Inferior parietal cortex (tissue), 1 donor: ENCODE measurements around the gene SCEL.

Experiments used
- DNase-seq: peaks from one replicate; pipeline ENCODE4 v3.0.0-alpha.2; 2016; ENCODE audit errors: extremely low spot score

Gene SCEL

GRCh38 chr13:77521194-77521593 lies 14.3 kb upstream of the SCEL start:
- DNase-seq: no peak

DNA sequence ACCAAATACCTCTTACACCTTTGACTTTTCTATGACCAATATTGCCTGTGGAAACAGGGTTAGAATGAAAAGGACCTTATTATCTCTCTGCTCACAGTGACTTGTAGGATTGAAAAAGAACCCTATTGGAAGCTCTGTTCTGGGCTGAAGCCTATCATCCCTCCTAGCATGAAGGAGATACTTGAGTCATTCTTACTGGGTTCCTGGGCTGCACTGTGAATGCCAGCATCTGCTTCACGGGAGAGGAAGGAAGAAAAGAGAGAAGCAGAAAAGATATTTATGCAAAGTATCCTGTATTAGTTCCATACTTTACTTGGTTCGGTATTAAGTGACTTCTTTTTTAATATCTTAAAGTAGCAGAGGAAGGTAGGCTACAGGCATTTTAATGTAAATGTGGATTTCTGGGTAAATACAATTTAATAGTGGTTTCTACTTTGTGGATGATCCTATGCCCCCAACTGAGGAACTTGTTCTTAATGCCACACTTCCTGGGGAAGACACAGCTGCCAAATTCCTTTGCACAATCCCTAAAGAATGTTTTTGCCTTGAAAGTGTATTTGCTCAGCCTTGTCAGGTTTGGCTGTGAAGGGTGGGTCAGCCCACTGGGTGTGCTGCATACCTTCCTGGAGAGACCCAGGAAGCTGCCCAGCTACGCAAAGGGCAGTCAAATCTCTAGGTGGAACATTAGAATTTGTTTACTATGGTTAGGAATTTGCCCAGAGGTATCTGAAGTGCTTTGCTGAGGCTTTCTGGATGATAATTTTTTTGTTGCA lies 13.7 kb upstream of the SCEL start:
- no peak for DNase-seq

DNA sequence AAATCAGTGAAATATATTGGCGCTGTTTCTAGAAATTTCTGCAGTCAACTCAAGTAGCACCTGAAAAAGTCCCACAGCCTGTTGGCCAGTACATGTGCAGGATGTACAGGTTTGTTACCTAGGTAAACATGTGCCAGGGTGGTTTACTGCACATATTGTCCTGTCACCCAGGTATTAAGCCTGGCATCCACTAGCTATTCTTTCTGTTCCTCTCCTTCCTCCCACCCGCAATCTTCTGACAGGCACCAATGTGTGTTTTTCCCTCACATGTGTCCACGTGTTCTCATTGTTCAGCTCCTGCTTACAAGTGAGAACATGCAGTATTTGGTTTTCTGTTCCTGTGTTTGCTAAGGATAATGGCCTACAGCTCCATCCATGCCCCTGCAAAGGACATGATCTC lies 13.1 kb upstream of the SCEL start:
- no peak for DNase-seq

DNA sequence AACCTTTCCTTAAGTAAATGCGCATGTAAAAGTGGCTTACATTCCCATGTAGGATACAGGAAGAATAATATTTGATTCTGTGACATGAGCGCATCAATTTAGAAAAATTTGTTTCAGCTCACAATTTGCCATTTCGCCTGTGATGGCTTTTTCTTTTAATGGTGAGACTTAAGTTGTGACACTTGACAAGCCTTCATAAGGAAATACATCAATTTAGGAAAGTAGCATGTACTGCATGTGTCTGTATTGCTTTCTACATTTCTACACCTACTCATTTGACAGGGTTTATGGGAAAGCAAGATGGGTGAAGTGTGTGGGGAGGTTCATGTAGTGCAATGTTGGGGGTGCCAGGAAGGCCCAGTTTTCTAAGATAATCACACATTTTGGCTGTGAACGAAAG lies 12.1 kb upstream of the SCEL start:
- no peak for DNase-seq

GRCh38 chr13:77523834-77524728 lies 11.4 kb upstream of the SCEL start:
- DNase-seq: no peak

GRCh38 chr13:77528414-77528813 lies 7.1 kb upstream of the SCEL start:
- DNase-seq: no peak

DNA sequence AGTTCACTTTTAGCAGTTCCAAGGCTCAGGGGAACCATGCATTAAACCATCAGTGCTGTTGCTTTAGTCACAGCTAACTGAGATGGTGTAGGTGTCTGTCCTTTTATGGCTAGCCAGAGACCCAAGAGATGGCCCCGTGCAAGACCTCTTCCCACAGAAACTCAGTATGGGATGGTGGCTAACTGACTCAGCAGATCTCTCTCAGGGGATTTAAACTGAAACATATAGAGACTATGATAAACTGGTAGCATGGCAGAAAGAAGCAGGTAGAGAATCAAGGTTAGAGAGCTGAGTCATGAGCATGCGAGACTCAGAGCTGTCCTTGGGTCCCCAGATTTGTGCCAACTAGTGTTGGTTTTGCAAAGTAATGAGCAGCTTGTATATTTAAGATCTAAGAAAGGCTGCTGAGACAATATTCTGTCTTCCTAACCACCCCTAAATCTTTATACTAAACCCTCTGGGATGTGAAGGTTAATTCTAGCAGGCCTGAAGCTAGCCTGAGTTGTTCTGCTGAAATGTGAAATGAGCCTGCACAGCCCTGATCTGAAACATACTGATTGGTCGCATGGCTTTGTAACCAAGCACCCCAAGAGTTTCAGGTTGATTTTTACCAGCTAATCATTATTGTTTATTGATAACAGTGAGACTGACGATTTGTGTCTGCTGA lies 6.5 kb upstream of the SCEL start:
- no peak for DNase-seq

DNA sequence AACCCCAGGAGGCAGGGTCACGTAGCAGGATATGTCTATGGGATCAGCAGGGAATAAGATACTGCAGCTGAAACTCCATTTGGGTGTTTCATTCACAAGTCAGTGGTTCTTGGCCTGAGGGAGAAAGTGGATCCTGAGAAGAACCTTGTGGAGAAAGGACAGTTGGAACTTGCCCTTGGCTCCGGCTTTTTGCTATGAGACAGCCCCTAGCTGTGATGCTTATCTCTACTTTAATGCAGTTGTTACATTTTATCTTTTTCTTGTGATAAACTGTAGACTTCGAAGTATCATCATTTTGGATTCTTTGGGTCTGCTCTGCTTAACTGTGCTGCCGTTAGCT lies 6.0 kb upstream of the SCEL start:
- DNase-seq: no peak

GRCh38 chr13:77530875-77531274 lies 4.6 kb upstream of the SCEL start:
- DNase-seq: no peak

DNA sequence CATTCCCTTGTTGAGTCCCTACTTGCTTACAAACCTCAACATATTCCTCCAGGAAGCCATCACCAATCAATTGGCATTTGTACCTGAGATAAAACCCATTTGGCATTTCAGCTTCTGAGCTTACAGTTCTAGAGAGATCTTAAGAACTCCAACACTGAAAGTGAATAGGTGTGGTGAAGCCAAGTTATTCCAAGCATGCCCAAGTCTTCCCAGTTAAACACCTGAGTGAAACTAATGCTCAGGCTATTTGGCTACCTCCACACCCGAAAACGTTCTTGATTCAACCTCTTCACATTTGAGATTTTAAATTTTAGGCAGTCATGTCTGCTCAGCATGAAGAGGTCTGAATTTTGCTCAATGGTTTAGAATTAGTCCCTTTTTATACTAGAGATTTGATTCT lies 2.5 kb upstream of the SCEL start:
- no peak for DNase-seq

GRCh38 chr13:77533875-77534788 lies 1.4 kb upstream of the SCEL start:
- DNase-seq: no peak

- DNase-seq: no peak
These were observed 852 bp downstream of the SCEL start for GRCh38 chr13:77536358-77536757.

- no peak for DNase-seq
These were observed 1.9 kb downstream of the SCEL start for GRCh38 chr13:77537289-77537919.

DNA sequence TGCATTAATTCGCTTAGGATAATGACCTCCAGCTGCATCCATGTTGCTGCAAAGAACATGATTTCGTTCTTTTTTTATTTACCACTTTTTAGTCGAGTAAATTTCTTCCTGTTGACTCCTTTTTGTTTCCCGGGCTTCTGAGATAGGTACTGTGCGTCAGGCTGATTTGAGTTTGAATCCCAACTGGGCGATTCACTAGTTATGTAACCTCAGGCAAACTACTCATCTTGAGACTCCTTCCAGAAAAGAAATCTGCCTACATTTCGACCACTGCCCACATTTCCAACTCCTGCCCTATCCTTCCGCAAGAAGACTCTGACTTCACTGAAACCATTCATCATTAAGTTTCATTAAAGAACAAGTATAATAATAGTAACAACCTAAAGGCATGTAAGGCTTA lies 8.2 kb downstream of the SCEL start:
- DNase-seq: no peak

DNA sequence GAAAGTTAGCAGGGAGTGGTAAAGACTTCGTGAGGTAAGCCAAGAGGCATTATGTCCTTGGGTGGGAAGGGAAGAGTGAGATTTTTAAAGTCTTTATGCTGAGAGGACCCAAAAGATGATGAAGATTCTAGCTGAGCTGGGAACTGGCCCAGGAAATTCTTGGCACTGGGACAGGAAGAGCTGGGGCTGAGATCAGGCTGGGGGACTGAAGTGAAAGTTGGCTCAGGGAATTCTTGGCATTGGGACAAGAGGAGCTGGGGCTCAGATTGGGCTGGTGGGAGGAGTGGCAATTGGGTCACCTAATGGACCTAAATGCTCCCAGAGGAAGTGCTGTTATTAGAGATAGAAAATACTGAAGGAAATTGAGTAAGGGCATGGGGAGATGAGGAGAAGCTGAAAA lies 8.8 kb downstream of the SCEL start:
- peak; percentile 24 for DNase-seq

DNA sequence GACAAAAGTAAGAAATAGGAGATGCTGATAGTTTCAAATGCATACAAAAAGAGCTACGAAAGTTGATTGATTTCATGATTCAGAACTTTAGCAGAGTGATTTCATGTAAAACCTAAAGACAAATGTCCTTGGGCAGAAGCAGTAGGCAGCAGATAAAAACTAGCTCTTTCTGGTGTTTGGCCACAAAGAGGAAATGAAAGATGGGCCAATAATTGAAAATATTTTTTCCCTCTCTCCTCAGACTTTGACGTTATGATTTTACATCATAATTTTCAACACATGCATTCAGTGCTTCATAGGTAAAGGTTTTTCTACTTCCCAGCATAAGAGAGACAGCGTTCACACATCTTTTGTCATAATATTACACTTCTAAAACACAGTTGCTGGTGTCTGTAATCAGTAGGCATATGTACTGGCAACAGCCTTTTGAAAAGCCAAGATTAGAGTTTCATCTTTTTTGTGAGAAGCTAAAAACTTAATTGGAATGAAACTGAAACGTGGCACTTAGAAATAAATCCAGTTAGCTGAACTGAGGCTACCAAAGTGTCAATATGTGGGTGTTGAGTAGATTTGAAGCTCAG lies 9.3 kb downstream of the SCEL start:
- no peak for DNase-seq

DNA sequence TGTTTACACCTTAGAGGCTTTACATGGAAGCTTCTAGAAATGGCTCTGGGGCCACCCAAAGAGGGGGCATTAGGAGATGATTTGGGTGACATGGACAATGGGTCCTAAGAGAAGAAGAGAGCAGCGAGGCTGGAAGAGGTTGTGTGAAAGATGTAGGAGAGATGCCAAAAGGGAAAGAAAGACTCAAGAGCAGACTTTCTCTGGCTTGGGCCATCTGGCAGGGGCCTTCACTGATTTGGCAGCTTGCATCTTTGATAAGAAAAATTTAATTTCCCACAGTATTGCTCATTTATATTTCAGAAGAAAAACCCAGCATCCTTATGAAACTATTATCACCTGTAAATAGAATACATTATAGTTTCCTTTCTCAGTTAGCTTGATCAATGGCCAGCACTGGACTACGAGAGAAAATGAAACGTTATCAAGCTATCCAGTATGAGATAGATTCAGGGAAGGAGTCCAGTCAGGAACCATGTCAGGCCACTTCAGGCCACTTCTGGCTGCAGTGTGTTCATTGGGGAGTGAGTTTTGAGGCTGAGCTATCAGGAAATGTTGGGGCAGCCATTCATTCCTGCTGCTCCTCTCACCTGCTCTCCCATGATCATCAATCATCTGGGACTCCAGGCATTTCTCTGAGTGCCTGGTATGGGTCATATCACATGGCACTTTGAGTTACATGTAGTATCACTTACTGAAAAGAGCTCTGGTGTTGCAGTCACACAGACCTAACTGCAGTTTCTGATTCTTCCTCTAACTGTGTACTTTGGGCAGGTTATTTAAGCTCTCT lies 10.3 kb downstream of the SCEL start:
- DNase-seq: no peak

- DNase-seq: no peak
These were observed 12.6 kb downstream of the SCEL start for GRCh38 chr13:77548095-77548494.

DNA sequence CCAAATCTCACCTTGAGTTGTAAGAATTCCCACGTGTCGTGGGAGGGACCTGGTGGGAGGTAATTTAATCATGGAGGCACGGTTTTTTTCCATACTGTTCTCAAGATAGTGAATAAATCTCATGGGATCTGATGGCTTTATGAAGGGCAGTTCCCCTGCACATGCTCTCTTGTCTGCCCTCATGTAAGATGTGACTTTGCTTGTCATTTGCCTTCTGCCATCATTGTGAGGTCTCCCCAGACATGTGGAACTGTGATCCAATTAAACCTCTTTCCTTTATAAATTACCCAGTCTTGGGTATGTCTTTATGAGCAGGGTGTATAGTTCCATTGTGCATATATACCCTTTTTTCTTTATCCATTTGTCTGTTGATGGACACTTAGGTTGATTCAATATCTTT lies 13.1 kb downstream of the SCEL start:
- no peak for DNase-seq

GRCh38 chr13:77554069-77554468 lies 18.6 kb downstream of the SCEL start:
- DNase-seq: no peak
